GM18520 (cell line): ENCODE data around the gene C1QC.

ENCODE experiments used
- ATAC-seq: cut with Tn5 transposase; IDR thresholded peaks from one replicate; pipeline ENCODE4 v1.9.1; 2021; ENCODE audit not compliant: unreplicated experiment

The C1QC gene

DNA sequence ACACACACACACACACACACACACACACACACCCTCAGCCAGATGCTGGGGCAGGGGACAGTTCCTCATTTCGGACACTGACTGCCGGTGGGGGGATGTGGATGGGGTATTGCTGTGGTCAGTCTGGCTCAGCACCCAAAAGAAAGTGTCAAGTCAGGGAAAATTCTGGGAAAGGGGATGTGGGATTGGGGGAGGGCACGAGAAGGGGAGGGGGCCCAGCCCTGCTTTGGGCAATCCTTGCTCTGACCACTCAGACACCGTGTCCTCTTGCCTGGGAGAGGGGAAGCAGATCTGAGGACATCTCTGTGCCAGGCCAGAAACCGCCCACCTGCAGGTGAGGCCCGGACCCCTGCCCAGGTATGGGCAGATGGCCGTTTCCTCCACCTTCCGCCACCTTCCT lies at the start of gene C1QC:
C1QC (plus strand) TSS at position 253 of the 400 bp plus-strand sequence. CDS start 391 bp downstream, outside the sequence.
- no peak for ATAC-seq

DNA sequence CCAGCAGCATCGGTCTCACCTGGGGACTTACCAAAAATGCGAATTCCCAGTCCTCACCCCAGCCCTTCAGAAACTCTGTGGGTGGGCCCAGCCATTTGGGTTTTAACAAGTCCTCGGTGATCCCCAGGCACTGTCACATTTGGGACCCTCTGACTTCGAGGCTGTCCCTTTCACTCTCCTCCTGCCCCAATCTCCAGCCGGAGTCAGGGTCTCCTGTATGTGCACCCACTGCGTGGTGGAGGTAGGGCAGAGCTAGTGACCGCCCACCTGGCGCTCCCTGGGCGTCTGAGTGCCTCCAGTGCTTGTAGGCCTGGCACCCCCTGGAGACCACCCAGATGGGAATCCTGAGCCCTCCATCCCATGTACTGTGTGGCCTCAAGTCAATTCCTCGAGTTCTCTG lies 49.0 kb upstream of the C1QC start:
- ATAC-seq, result no peak

DNA sequence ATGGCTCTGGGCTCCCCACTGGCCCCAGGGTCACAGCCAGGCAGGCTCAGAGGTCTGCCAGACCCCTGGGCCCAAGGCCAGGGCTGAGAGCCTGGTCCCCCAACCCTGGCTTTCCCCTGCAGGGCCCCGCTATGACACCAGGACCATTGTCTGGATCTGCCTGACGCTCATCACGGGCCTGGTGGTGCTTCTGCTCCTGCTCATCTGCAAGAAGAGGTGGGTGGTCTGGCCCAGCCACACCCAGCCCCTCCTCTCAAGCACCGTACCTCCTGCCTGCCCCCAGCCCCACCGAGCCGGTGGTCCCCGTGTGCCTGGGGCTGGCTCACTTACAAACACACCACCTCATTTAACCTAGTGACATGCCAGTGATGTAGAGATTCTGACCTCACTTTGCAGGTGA lies 48.3 kb upstream of the C1QC start:
- ATAC-seq, result no peak

DNA sequence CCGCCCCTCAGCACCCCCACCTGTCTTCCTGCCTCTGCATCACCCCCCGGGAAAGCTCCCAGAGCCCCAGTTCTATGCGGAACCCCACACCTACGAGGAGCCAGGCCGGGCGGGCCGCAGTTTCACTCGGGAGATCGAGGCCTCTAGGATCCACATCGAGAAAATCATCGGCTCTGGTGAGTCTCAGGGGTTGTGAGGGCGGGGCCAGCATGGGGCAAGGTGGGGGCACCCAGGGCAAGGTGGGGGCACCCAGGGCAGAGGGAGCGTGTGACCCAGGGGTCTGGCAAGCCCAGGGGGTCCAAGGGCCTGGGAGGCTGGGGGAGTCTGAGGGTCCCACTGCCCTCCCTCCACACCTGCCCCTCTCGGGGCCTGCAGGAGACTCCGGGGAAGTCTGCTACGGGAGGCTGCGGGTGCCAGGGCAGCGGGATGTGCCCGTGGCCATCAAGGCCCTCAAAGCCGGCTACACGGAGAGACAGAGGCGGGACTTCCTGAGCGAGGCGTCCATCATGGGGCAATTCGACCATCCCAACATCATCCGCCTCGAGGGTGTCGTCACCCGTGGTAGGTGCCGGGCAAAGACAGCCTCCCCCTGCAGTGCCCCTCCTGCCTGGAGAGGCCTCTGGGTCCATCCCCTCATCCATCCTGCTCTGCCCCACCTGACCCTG lies 46.0 kb upstream of the C1QC start:
- ATAC-seq, result no peak

DNA sequence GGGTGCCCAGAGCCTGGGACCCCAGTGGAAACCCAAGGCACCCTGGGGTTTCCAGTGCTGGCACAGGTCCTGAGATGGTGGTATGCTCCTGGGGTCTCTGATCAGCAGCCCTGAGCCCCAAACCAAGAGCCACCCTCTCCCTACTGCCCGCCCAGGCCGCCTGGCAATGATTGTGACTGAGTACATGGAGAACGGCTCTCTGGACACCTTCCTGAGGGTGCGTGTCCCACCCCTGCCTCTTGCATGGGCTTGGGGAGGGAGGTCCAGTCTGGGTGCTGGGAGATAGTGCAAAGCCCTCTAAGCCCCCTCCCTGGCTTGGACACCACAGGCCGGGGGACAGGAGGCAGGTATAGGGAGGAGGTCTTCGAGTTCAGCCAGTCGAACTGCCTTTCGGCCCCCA lies 45.4 kb upstream of the C1QC start:
- ATAC-seq, result no peak

DNA sequence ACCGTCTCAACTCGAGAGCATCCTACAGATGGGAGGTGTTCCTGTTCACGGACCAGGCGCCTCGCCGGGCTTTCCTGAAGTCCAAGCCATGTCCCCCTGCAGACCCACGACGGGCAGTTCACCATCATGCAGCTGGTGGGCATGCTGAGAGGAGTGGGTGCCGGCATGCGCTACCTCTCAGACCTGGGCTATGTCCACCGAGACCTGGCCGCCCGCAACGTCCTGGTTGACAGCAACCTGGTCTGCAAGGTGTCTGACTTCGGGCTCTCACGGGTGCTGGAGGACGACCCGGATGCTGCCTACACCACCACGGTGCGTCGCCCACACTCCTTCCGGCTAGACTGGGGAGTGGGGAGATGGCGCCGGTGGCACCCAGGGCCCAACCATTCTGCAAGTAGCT lies 44.7 kb upstream of the C1QC start:
- no peak for ATAC-seq

DNA sequence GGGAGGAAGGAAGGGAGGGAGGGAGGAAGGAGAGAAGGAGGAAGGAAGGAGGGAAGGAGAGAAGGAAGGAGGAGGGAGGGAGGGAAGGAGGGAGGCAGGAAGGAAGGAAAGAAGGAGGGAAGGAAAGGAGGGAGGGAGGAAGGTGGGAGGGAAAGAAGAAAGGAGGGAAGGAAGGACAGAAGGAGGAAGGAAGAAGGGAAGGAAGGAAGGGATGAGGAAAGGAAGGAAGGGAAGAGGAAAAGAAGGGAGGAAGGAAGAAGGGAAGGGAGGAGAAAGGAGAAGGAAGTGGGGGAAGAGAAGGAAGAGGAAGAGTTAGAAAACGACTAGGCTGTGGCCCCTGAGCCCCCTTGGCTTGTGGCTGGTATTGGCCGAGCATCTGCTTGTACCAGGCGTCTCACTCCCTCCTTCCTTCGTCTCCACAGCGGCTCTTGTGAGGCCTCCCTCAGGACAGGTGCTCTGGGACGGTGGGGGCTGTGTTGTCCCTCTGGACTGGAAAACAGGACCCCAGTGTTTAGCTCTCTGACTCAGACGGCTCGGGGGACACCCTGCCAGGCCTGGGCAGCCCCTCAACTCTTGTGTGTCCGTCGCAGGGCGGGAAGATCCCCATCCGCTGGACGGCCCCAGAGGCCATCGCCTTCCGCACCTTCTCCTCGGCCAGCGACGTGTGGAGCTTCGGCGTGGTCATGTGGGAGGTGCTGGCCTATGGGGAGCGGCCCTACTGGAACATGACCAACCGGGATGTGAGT lies 43.2 kb upstream of the C1QC start:
- no peak for ATAC-seq

DNA sequence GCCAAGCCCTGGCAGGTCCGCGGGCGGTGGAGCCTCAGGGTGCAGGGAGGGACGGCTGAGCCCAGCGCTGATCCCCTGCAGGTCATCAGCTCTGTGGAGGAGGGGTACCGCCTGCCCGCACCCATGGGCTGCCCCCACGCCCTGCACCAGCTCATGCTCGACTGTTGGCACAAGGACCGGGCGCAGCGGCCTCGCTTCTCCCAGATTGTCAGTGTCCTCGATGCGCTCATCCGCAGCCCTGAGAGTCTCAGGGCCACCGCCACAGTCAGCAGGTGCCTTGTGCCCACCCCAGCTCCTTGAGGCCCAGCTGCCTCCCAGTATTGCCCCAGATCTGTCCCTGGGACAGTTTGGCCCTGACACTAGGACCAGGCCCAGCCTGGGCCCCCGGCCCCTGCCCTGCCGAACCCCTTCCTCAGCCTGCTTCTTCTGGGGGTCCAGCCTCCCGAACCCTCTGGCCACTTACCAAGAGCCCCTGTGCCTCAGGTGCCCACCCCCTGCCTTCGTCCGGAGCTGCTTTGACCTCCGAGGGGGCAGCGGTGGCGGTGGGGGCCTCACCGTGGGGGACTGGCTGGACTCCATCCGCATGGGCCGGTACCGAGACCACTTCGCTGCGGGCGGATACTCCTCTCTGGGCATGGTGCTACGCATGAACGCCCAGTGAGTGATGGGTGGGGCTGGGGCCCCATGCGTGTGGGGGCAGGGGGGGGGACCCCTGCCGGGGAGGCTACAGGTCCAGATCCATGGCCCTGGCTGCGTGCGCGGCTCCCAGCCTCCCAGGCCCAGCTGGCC lies 42.4 kb upstream of the C1QC start:
- ATAC-seq, result no peak

DNA sequence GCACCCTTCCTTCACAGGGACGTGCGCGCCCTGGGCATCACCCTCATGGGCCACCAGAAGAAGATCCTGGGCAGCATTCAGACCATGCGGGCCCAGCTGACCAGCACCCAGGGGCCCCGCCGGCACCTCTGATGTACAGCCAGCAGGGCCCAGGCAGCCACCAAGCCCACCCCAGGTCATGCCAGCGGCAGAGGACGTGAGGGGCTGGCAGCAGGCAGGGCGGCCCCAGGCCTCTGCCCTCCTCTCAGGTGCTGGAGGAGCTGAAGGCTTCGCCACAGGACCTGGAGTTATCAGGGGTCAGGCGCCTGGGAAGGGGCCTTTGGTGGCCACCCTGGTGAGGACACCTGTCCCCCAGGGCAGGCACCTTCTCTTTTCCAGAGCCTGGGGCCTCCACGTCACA lies 41.8 kb upstream of the C1QC start:
- ATAC-seq, result no peak

DNA sequence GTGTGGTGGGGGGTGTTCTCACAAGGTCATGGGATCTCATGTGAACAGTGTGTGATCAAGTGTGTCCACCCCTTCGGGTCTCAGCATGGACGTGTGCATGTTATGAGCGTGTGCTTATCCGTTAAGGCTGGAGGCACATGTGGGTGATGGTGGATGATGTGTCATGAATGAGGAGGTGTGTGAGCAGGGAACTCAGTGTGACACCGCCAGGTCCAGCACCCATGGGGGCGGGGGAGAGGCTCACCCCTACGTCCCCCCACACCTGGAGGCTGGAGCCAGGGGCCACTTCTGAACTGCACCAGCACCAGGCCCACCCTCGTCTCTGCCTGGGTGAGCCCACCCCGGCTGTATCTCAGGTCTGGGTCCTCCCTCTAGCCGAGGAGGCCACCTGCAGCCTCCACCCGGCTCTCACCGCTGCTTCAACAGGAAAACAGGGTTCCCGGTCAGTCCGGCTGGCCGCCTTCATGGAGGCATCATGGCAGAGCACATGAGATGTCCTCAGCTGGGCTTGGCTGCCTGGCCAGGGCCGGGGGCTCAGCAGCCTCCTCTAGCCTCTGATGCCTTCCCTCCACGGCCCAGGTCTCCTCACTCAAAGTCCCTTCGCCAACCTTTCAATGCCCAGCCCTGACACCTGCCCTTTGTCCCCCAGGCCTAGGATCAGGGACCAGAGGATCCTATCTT lies 41.2 kb upstream of the C1QC start:
- ATAC-seq, result no peak

DNA sequence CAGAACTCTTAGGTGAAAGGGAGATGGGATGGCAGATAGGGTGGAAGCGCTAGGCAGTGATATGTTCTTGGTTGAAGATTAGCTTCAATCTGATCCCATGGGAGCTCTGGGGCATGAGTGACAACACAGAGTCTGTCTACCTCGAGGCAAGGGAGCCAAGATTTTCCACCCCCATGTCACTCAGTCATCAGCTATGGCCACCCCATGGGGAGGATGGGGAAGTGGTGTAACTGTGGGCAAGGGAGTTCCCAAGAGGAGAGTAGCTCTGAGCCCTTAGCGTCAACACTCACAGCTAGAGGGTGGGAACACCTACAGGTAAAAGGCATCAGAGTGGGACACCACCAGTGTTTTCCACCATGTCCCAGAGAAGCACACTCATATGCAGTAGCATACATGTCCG lies 37.3 kb upstream of the C1QC start:
- no peak for ATAC-seq

DNA sequence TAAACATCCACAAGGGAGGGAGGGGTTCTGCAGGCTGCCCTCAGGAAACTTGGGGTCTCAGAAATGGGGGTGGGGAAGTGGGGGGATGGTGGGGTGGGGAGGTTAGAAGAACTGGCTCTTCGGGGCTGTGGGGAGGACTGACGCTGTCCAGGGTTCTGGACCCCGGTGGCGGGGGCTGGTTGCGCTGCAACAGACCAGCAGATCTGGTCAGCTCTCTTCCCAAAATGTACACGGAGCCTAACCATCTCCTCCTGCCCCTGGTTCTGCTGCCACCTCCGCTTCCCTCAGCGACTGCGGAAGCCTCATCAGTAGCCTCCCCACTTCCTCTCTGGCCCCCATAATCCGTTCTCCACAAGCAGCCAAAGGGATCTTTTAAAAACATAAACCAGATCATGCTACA lies 36.3 kb upstream of the C1QC start:
- no peak for ATAC-seq

DNA sequence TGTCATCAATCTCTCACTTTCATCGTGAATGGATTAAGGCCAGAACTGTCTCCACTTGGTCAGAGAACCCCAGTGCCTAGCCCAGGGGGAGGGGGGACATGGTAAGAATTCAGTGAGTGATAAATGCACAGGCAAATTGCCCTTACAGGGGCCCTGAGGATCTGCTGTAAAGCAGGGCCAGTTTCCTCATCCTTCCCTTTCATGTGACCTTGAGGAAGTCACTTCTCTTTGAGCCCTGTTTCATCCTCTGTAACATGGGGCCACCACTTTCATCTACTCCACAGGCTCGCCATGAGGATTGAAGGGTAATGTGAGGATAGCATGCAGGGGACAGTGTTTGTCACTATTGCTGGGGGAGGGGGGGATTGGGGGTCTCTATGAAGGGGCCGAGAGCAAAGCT lies 35.1 kb upstream of the C1QC start:
- no peak for ATAC-seq

DNA sequence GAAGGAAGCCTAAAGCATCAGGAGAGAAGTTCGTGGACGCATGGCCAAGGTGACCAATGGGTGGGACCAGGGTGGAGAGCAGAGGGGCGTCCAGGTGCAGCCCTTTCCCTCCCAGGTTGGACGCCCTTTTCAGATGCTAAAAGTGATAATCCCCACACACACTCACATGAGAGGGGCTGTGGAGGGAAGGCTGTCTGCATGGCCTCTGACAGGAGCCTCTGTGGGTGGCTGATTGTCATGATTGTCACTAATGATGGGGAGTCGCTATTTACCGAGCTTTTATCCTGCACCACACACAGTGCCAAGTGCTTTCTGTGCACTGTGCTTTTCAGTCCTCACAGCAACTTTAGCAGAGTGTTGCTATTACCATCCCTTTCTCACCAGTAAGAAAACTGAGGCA lies 34.1 kb upstream of the C1QC start:
- ATAC-seq, result no peak

DNA sequence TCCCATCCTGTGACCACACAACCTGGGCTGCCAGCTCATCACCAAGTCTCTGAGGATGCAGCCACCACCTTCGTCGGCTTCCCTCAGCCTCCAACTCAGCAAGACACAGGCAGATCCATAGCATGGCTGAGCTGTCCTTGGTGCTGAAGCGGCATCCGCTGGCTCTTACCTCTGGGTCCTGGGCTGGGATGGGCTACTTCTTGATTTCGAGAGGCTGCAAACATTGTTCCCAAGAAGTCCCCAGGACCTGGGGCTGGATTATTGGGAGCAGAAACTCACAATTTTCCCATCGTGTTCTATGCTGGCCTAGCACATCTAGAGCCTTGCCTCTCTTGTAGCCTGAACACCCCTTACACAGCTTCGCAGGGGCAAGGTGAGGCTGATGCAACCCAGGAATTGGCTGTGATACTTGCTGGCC lies 31.9 kb upstream of the C1QC start:
- no peak for ATAC-seq

DNA sequence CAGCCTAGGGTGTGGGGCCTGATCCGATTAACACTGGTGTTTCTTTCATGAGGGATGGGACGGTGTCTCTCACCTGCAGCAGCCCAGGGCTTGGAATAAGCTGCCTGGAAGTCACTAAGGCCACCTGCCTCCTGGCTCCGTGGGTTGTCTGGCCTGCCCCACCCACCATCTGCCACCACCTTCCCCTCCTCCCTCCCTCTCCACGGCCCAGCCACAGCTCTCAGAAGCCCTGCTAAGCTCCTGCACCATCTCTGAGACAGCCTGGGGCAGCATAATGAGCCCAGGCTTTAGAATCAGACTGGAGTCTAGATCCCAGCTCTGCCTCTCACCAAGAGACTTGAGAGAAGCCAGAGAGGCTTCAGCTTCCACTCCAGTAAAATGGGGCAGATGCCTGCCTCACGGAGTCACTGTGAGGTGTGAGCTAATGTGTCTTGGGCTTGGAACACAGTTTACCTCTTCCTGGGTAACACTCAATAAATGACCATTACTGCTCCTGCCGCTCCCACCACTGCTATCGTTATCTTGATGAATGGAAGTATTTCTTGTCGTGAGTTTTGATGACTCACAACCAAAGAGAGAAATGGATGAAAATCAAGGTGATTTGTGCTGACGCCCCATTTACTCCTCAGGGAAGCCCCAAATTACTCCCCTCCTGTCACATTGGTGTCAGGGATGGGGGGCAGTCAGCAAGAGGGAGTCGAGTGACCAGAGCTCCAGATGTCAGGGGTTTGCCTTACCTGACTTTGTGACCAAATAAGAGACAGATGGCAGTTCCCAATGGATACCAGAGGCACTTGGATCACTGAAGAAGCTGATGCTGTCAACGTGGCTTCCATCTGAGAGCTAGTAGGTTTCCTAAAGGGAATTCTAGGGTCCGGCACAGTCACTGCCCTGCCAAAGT lies 30.5 kb upstream of the C1QC start:
- no peak for ATAC-seq

DNA sequence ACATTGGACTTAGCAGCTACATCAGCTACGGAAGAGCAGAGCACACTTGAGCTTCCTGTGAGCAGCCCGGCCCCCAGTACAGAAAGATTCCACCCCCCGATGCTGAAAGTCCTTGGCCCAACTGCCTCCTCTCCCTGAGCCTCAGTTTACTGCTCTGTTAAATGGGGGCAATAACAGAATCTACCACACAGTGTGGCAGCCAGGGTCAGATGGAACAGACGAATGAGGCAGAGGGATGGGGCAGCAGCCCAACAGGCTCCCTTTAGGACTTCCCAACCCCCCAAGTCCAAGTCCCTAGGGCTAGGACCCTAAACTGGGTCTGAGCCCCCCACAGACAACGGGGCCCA lies 29.9 kb upstream of the C1QC start:
- no peak for ATAC-seq

DNA sequence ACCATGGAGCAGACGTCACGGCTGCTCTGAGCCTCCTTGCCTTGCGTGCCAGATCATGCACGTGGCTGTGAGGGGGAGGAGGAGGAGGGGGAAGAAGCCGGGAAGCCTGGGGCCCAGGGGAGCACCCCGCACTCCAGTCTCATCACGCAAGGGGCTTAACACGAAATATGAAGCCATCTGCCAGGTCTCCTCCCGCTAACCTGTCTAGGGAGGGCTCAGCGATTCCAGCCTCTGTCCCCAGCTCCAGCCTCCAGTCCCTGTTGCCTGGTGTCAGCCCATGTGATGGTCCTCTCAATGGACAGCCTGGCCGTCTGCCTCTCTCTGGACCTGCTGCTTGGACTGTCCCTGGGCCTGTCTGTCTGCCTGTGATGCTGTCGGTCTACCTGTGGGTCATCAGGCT lies 29.5 kb upstream of the C1QC start:
- no peak for ATAC-seq

DNA sequence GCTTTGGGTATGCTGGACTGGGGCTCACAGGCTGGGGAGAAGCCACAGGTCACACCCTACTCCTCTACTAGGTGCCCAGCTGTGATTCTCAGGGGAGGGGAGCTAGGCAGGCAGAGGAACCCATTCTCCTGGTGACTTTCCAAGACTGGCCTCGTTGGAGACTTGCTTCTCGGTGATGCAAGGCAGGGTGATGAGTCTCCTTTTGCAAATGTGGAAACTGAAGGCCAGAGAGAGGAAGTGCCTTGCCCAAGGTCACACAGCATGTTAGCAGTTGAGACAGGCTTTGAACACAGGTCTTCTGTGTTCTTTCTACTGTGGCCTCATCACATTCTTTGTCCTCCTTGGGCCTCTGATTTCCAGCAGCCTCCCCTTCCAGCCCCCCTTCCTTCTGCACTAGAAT lies 27.5 kb upstream of the C1QC start:
- ATAC-seq, result no peak

DNA sequence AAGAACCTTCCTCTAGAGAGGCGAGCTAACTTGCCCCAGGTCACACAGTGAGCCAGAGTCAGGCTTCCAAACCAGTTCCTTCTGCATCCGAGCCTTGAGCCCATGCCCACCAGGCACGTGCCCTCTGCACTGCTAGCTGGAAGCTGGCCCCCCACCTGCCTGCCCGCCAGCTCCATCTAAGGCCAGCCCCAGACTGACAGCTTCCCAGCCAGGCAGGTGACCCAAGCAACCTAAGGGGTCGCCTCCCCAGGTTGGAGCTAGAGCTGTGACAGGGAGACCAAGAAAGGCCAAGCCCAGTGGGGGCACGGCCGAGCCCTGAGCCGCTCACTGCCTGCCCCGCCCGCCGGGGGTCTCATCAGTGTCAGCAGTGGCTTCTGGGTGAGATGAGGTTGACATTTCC lies 26.9 kb upstream of the C1QC start:
- no peak for ATAC-seq

DNA sequence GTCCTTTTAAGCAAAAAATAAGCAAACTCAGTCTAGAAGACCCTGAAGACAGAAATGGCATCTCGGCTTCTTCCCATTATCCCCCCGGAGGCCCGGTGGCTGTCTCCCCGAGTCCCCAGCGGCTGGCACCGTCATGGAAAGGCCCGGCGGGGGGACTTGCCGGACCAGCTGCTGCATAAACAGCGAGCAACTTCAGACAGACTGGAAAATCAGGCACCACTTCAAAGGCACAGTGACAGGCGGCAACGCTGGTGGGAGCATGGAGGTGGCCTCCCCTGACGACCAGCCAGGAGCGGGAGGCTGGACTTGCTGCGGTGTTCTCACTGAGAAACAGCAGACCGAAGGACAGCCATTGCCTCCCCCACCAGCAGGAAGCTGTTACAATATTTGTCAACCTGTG lies 25.4 kb upstream of the C1QC start:
- ATAC-seq, result no peak
